NCI-H2196 treated with DMSO at 0.1 percent for 48 hours (cell line): ENCODE measurements around the gene CDH6.

Experiments
- DNase-seq: peaks from one replicate; lab custom pipeline; 2025; ENCODE audit not compliant: unreplicated experiment; lab: John Stamatoyannopoulos, UW

CDH6 gene

GRCh38 chr5:31193591-31194467 lies at the start of gene CDH6:
TSS of gene CDH6 (plus strand) at chr5:31193686. CDS start at chr5:31267474, 73,788 bp downstream.
- DNase-seq, result no peak

GRCh38 chr5:31144364-31144763 lies 49.1 kb upstream of the CDH6 start:
- no peak for DNase-seq

DNA sequence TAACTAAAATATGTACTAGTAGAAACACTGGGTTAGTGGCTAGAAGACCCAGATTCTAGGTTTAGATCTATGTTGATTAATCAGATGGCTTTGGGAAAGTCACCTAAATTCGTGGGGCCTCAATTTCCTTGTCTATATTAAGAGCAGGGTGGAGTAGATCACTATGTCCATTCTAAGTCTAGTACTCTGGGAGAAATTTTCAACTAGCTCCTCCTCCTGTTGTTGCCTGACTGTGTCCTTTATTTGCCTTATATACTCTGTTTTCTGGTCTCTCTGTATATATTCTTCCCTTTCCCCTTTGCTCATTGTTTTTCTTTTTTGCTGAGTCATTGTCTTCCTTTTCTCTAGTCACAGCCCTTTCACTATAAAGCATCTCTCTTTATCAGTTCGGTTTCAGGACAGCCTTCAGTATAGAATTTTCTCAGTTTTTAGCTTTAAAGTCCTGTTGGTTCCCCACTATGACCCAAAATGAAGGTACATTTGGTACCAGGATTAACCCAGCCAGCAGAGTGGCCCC lies 44.5 kb upstream of the CDH6 start:
- no peak for DNase-seq

DNA sequence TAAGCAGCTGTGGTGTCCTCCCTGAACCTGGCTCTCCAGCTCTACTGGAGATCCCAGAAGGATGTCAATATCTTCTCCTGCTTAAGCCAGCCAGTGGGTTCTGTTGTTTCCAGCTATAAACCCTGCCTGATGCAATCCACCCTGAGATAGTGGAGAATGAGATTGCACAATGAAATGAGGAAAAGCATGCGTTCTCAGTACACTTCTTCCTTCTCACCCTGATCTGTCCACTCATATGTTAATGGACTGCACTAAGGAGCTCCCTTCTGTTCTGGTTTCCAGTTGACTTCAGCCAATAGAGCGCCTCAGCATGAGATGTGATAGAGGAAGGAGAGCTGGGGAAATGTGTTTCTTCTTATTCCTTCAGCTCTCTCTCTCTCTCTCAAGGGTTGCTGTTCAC lies 40.0 kb upstream of the CDH6 start:
- DNase-seq, result no peak

GRCh38 chr5:31156631-31157160 lies 36.8 kb upstream of the CDH6 start:
- no peak for DNase-seq

GRCh38 chr5:31157720-31158119 lies 35.8 kb upstream of the CDH6 start:
- no peak for DNase-seq

DNA sequence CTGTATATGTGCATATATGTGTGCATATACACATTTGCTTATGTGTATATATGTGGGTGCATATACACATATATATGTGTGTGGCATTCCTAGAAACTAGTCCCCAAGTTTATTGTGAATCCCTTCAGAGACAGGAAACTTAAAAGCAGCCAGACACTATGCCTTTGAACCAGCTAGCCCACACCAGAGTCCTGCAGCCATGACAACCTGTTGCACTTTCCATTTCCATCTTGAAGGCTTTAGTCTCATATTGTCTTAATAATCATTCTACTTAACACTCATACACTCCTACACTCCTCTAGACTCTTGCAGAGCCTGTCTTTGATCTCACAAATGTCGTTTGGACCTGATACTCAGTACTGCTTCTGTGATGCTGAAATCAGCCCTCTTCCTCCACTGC lies 34.8 kb upstream of the CDH6 start:
- no peak for DNase-seq

DNA sequence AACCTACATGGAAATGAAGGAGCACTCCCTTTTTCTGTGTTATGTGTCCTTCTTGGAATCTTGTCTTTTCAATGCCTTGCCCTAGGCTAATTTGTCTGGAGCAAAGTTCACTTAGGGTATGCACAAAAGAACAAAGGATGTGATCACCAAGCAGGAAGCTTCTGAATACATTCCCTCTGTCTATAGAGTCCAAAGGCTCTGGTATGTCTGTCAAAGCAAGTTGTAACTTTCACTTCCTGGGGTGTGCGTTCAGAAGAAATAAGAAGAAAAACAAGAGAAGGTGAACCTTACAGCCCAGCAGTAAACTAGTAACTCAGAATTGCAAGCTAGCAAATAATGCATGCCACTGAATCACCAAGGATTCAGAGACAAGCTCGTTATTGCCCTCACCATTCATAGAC lies 31.7 kb upstream of the CDH6 start:
- DNase-seq, result no peak

GRCh38 chr5:31165729-31166128 lies 27.8 kb upstream of the CDH6 start:
- DNase-seq, result no peak

GRCh38 chr5:31169379-31169778 lies 24.1 kb upstream of the CDH6 start:
- DNase-seq, result no peak

DNA sequence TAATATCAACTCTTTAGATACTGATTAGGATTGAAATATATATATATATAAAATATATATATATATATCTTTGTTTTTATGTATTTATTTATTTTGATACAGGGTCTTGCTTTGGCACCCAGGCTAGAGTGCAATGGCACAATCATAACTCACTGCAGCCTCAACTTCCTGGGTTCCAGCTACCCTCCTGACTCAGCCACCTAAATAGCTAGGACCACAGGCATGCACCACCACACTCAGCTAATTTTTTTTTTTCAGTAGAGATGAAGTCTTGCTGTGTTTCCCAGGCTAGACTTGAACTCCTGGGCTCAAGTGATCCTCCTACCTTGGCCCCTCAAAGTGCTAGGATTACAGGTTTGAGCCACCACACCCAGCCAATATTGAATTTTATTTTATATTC lies 20.6 kb upstream of the CDH6 start:
- DNase-seq, result no peak

- DNase-seq, result no peak
Observed at GRCh38 chr5:31173614-31174013, 19.9 kb upstream of the CDH6 start.

DNA sequence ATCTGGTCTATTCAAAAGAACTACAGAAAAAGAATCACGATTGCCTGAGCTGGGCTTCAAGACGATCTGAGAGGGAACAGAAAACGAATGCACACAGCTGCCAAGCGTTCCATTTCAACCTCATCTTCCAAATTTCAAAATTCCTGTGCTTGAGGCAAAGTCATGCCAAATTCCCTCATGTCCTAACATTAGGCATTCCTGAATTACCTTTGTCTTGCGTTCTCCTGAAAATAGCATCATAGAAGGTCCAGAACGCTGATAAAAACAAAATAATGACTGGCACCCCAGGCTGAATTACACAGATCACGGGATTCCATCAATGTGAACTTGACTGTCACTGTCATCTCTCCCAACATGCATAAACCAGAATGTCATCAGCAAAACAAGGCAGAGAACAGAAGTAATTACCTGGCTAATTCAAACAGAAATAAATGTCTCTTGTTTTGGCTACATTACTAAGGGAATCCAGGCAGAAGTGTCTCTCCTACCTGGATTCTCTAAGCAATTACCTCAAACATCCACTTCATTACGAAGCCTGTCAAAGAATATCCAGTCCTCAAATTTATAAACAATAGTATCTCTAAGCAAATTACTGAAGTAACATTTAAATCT lies 12.0 kb upstream of the CDH6 start:
- DNase-seq, result no peak

DNA sequence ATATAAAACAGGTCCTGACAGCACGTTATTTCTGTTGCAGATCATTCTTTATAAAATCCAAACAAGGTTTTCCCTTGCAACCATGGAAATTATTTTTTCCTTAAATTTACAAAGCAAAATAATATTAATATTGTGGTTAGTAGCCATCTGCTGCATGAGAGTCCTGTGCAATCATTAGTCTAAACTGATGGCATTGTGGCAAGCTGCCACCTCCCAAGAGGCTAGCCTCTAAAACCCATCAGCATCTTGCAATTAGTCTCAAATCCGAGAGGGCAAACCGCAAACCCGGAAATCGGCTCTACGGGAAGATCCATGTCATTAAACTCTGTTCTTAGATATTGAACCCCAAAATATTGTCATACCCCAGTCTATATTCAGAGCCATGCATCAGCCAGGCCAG lies 11.3 kb upstream of the CDH6 start:
- DNase-seq, result no peak

DNA sequence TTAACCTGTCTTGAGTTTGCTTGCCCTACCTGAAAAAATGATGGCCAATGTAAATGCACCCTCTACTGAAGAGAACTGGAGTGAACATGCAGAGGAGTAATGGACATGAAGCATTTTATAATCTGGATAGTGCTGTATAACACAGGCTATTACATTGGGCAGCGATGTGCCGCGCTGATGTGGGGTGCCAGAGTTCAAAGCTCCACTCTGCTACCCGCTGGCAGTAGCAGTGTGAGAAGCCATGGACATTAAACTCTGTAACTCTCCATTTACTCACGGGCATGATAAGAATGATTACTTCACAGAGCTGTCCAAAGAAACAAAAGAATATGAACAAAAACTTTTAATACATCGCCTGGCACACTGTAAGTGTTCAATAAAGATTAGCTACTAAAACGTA lies 7.5 kb upstream of the CDH6 start:
- DNase-seq, result no peak

- DNase-seq, result no peak
Observed at GRCh38 chr5:31186672-31187267, 6.7 kb upstream of the CDH6 start.

DNA sequence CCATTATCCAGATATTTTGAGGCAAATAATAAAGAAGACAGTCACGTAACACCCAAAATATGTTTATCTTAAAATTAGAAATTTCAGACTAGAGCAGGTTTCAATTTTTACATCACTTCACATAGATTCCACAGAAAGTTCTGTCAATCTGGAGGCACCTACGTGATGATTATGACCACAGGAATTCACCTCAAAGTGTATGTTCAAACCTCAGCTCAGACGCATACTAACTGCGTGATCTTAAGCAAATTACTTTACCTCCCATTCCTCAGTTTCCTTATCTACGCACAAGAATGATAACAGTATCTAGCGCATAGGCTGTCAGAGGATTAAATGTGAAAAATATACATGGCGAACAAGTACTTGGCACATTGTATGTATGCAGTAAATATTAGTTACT lies 5.9 kb upstream of the CDH6 start:
- no peak for DNase-seq

DNA sequence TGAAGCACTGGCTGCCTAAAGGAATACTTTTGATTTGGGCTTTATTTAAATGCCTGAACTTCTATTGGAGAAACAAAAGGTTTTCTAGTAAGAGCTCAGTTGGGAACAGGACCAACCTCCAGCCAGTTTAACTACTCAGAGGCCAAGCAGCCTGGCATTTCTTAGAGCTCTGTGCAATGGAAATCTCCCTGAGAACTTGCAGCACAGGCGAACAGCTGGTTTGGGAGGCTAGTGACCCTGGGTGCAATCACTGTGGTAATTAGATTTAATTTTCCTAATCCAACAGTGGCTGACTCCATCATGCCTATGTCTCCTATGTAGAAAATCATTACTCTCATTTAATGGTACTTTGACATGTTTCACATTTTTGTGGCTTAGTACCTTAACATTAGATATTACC lies 1.0 kb upstream of the CDH6 start:
- no peak for DNase-seq

GRCh38 chr5:31193116-31193515 lies 370 bp upstream of the CDH6 start:
- no peak for DNase-seq

DNA sequence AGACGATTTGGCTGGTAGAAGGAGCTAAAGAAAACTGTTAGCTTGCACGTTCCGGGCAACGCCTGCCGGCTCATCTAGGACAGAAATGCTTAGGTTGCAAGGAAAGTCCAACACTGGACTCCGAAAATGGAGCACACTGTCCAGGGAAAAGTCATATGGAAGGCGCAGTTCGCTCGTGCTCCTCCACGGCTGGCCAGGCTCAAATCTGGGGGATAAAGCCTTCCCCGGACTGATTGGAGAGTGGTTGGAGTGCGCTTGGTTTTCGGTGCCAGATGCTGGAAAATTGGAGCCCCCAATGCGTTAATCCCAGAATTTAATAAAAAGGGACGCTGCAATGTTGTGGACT lies 955 bp downstream of the CDH6 start:
- no peak for DNase-seq

DNA sequence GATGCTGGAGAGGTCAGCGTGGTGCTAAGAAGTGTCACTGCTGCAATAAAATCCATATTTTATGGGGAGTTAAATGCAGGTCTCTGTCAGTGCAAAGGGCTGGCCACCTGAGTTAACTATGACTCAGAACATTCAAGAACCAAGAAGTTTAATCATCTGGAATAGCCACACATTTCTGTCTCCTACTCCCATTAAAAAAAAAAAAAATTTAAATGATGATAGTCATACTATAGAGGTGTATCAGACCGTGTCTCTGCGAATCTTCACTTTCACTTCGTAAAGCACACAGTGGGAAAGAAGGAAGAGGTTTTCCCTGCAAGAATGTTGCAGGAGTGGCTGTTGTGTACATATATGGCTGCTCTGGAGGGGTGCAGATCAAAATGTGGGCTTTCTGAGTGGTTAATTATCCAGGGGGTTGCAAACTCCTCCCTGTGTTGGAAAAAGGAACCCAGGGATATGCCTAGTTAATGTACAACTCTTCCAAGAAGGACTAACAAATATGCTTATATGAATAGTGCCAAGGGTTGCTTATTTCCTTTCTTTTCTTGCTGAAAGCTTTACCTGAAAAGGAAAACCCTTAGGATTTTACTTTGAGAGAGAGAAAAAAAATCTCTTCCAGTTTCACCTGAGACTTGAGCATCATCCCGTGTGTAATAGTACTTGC lies 1.5 kb downstream of the CDH6 start:
- DNase-seq, result no peak
